ENCODE measurements around the gene DTX2. TPM values are rescaled to one million over a fixed set of nuclear protein-coding genes. Genes with fewer than 3 reads are reported as not detected.
"Not testable (repeated sequence)": the region's sequence is repeated elsewhere in the genome, so short reads cannot be mapped to it uniquely, and the experiment has no call there.

DTX2 gene
- total RNA-seq, 2 donors from 2014 or later: 61.7 to 91.1 TPM

DNA sequence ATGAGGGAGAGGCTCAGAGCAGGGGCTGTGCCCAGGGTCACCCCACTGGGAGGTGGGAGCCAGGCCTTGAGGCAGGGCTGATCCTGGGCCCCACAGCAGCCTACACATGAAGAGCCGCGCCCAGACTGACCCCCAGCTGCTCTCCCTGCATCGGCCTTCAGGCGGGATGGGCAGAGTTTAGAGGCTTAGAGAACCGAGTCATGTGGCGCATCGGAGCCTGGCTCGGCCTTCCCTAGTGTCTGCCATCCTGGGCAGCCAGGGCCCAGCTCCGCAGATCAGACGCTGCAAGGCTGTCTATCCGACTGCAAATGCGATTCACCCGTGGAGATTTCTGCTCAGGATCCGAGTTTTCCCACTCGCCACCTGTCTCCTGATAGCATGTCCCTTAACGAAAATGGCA is 41.3 kb downstream of the DTX2 start:
- not testable (repeated sequence) for H3K9me3 ChIP-seq; H3K4me3 ChIP-seq; DNase-seq; H3K36me3 ChIP-seq; H3K27ac ChIP-seq; H3K27me3 ChIP-seq; H3K9ac ChIP-seq (ENCODE audit: low read depth in 2 of 2, low read length in 2 of 2); H3K4me1 ChIP-seq
- intact Hi-C loops (cut with DNase I): loop anchor here (10.0 kb wide), 1 partner anchor 492 kb away; no protein-coding TSS in a partner anchor

GRCh38 chr7:76503244-76503643 is 41.7 kb downstream of the DTX2 start:
- not testable (repeated sequence) for H3K9ac ChIP-seq (ENCODE audit: low read depth in 2 of 2, low read length in 2 of 2); H3K4me1 ChIP-seq; H3K27ac ChIP-seq; H3K27me3 ChIP-seq; DNase-seq; H3K36me3 ChIP-seq; H3K4me3 ChIP-seq; H3K9me3 ChIP-seq
- intact Hi-C loops (cut with DNase I): loop anchor here (10.0 kb wide), 1 partner anchor 492 kb away; no protein-coding TSS in a partner anchor

DNA sequence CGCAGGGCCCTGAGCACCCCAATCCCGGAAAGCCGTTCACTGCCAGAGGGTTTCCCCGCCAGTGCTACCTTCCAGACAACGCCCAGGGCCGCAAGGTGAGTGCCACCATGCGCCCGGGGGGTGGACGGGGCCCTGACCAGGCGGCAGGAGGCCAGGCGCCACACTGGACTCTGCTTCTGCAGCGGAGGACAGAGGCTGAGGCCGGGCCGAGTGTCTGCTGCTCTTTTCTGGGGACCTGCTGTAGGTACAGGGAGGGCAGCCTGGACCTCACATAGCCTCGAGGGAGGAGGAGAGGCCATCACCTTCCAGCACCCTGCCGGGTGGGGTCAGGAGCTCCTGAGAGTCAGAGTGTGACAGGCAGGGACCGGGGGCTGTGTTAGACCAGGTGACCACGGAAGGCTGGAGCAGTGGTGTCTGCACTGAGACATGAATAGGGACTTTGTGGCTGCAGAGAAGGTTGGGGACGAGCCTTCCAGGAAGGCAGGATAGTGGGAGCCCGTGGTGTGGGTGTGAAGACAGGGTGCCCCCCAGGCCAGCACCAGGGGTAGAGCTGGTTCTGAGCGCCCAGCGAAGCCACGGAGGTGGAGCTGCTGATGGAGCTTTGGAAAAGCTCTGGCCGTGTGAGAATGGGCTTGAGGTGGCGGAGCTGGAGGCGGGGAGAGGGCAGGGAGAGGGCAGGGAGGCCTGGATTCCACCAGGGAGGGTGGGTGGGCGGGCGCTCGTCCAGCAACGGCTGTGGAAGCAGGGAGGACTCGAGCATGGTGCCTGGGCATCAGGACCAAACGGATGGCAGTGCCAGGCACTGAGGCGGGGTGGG is 43.0 kb downstream of the DTX2 start:
- not testable (repeated sequence) for H3K9ac ChIP-seq (ENCODE audit: low read depth in 2 of 2, low read length in 2 of 2); H3K9me3 ChIP-seq; H3K27me3 ChIP-seq; H3K27ac ChIP-seq; H3K4me3 ChIP-seq; DNase-seq; H3K4me1 ChIP-seq; H3K36me3 ChIP-seq
- intact Hi-C loops (cut with DNase I): loop anchor here (10.0 kb wide), 1 partner anchor 490 kb away; no protein-coding TSS in a partner anchor

- DNase-seq: no peak
- intact Hi-C loops (cut with DNase I): loop anchor here (10.0 kb wide), 1 partner anchor 489 kb away; no protein-coding TSS in a partner anchor
- H3K36me3 ChIP-seq: no peaks in the 10 kb centered on the region
- no peak overlapping the region for H3K27ac ChIP-seq
- H3K27me3 ChIP-seq: no peaks in the 10 kb centered on the region
- H3K4me1 ChIP-seq: no peaks in the 10 kb centered on the region
- no peak for TF ChIP-seq CTCF (IDR thresholded peaks at IDR 0.05)
- no peaks in the 10 kb centered on the region for H3K9me3 ChIP-seq
- no peak overlapping the region for H3K4me3 ChIP-seq
- H3K9ac ChIP-seq (ENCODE audit: low read depth in 2 of 2, low read length in 2 of 2): no peak overlapping the region
These were observed 43.9 kb downstream of the DTX2 start for GRCh38 chr7:76505168-76506080.

GRCh38 chr7:76506081-76506440 is 44.6 kb downstream of the DTX2 start:
- Histone ChIP-seq H3K4me1 (no peaks in the 10 kb centered on the region), H3K9ac (ENCODE audit: low read depth in 2 of 2, low read length in 2 of 2) (no peak overlapping the region), H3K9me3 (no peaks in the 10 kb centered on the region), H3K27ac (no peak overlapping the region), H3K27me3 (no peaks in the 10 kb centered on the region), H3K4me3 (no peak overlapping the region), H3K36me3 (no peaks in the 10 kb centered on the region)
- intact Hi-C loops (cut with DNase I): loop anchor here (10.0 kb wide), 1 partner anchor 489 kb away; no protein-coding TSS in a partner anchor
- no peak for TF ChIP-seq CTCF (IDR thresholded peaks at IDR 0.05)
- no peak for DNase-seq

DNA sequence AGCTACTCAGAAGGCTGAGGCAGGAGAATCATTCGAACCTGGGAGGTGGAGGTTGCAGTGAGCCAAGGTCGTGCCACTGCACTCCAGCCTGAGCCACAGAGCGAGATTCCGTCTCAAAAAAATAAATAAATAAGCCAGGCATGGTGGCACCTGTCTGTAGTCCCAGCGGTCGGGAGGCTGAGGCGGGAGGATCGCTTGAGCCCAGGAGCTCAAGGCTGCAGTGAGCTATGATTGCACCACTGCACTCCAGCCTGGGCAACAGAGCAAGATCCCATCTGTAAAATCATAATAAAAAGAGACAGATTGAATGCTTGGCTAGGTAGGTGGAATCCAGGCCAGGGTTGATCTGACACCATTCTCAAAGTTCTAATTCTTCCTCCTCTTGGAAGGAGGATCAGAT is 45.1 kb downstream of the DTX2 start:
- not testable (repeated sequence) for H3K36me3 ChIP-seq; H3K27ac ChIP-seq; H3K27me3 ChIP-seq; DNase-seq; H3K9me3 ChIP-seq; H3K9ac ChIP-seq (ENCODE audit: low read depth in 2 of 2, low read length in 2 of 2); H3K4me1 ChIP-seq; H3K4me3 ChIP-seq
- intact Hi-C loops (cut with DNase I): loop anchor here (10.0 kb wide), 1 partner anchor 488 kb away; no protein-coding TSS in a partner anchor

- H3K9me3 ChIP-seq: no peaks in the 10 kb centered on the region
- H3K36me3 ChIP-seq: no peaks in the 10 kb centered on the region
- no peak for DNase-seq
- no peak overlapping the region for H3K4me3 ChIP-seq
- no peak overlapping the region for H3K9ac ChIP-seq (ENCODE audit: low read depth in 2 of 2, low read length in 2 of 2)
- intact Hi-C loops (cut with DNase I): loop anchor here (10.0 kb wide), 1 partner anchor 487 kb away; no protein-coding TSS in a partner anchor
- H3K27me3 ChIP-seq: no peaks in the 10 kb centered on the region
- no peak overlapping the region for H3K27ac ChIP-seq
- peaks cover 1% of the 10 kb centered on the region for H3K4me1 ChIP-seq
- no peak for TF ChIP-seq CTCF (IDR thresholded peaks at IDR 0.05)
These were observed 46.4 kb downstream of the DTX2 start for GRCh38 chr7:76507723-76508406.
